Esophagus muscularis mucosa (tissue), 3 donors: Measurements from ENCODE around the gene TECTA.
"Not testable (repeated sequence)": the region's sequence is repeated elsewhere in the genome, so short reads cannot be mapped to it uniquely, and the experiment has no call there.

Source experiments
- POLR2A ChIP-seq: fragments of 450-650 bp; IDR thresholded peaks from one replicate; pipeline ENCODE4 v1.6.1; 2017; ENCODE audit warnings: antibody characterized with exemption, moderate library complexity, mild to moderate bottlenecking, low read depth
- POLR2AphosphoS5 ChIP-seq, 2 donors: sonication (generic); formaldehyde crosslinking; IDR thresholded peaks; one replicate each; pipeline ENCODE4 v1.6.1; 2017; ENCODE audit warnings: antibody characterized with exemption in 2 of 2
- TF ChIP-seq, protein P1 (sequence below), 3 experiments: fragments of 200-600 bp in 2 of 3; fragments of 450-650 bp in 1 of 3; sonication (generic) in 2 of 3; IDR thresholded peaks; one replicate each; pipeline ENCODE4 v1.5.1; 2017 to 2019; ENCODE audit warnings: antibody characterized with exemption in 3 of 3, mild to moderate bottlenecking in 2 of 3, moderate library complexity in 1 of 3

DNA sequence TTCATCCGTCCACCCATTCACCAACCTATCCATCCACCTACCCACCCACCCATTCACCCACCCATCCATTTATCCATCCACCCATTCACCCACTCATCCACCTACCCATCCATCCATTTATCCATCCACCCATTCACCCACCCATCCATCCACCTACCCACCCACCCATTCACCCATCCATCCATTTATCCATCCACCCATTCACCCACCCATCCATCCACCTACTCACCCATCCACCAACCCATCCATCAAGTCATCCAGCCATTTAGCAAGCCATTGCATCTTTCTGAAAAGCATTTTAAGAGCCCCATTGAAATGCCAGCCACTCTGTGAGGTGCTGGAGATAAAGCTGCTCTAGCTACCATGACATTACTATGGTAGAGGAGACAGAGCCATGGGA is 14.0 kb downstream of the TECTA start:
- TF ChIP-seq, protein P1, sequence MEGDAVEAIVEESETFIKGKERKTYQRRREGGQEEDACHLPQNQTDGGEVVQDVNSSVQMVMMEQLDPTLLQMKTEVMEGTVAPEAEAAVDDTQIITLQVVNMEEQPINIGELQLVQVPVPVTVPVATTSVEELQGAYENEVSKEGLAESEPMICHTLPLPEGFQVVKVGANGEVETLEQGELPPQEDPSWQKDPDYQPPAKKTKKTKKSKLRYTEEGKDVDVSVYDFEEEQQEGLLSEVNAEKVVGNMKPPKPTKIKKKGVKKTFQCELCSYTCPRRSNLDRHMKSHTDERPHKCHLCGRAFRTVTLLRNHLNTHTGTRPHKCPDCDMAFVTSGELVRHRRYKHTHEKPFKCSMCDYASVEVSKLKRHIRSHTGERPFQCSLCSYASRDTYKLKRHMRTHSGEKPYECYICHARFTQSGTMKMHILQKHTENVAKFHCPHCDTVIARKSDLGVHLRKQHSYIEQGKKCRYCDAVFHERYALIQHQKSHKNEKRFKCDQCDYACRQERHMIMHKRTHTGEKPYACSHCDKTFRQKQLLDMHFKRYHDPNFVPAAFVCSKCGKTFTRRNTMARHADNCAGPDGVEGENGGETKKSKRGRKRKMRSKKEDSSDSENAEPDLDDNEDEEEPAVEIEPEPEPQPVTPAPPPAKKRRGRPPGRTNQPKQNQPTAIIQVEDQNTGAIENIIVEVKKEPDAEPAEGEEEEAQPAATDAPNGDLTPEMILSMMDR (IDR thresholded peaks at IDR 0.05) = not testable (repeated sequence)
- not testable (repeated sequence) for TF ChIP-seq POLR2A; POLR2AphosphoS5 (IDR thresholded peaks at IDR 0.05)
